SK-N-SH (cell line): Measurements from ENCODE around the gene LENG8. TPM values are rescaled to one million over a fixed set of nuclear protein-coding genes. Genes with fewer than 3 reads are reported as not detected.

ENCODE experiments used
- CTCF ChIA-PET: fragments of 300-600, 350-600 bp; formaldehyde crosslinking; extraction: SDS; loops from one replicate; lab custom pipeline; 2021; lab: Yijun Ruan, JAX
- POLR2A ChIA-PET: fragments of 350-600 bp; sonication (Branson Sonifier 250); formaldehyde crosslinking; extraction: SDS; loops from one replicate; lab custom pipeline; 2020; ENCODE audit warnings: antibody characterized with exemption, inconsistent platforms; lab: Yijun Ruan, JAX
- DNase-seq: peaks from one replicate; pipeline ENCODE4 v3.0.0; 2012
- H2AFZ ChIP-seq: fragments of 200-600 bp; sonication (generic); 2 replicates; pipeline ENCODE4 v1.8.1; 2016; ENCODE audit warnings: antibody characterized with exemption, mild to moderate bottlenecking, low read depth
- H3F3A ChIP-seq: fragments of 200-600 bp; sonication (generic); replicated peaks from 2 replicates; pipeline ENCODE3; 2016; ENCODE audit warnings: antibody characterized with exemption, mild to moderate bottlenecking; ENCODE audit not compliant: insufficient read depth
- H3K27ac ChIP-seq, 2 experiments: fragments of 200-500 bp in 1 of 2; fragments of 200-600 bp in 1 of 2; sonication (Bioruptor generic) in 1 of 2; sonication (generic), shearing (Covaris generic) in 1 of 2; 2 replicates each; pipeline versions ENCODE4 v1.5.1 to v1.6.1; 2014 to 2016; ENCODE audit warnings: low read depth in 2 of 2, inconsistent platforms in 1 of 2, low read length in 1 of 2, mild to moderate bottlenecking in 1 of 2, mixed read lengths in 1 of 2
- H3K27me3 ChIP-seq: fragments of 200-600 bp; sonication (generic), shearing (Covaris generic); 2 replicates; pipeline ENCODE4 v1.6.1; 2016; ENCODE audit warnings: mixed run types; ENCODE audit not compliant: insufficient read depth
- H3K36me3 ChIP-seq, 2 experiments: fragments of 200-500 bp in 1 of 2; fragments of 200-600 bp in 1 of 2; sonication (Bioruptor generic) in 1 of 2; sonication (generic) in 1 of 2; replicated peaks in 1 of 2; 2 replicates each; pipeline versions ENCODE3 to v1.5.1; 2014 to 2016; ENCODE audit warnings: low read length in 1 of 2, mild to moderate bottlenecking in 1 of 2; ENCODE audit not compliant: insufficient read depth in 2 of 2, control insufficient read depth in 1 of 2
- H3K4me1 ChIP-seq, 2 experiments: fragments of 200-500 bp in 1 of 2; fragments of 200-600 bp in 1 of 2; sonication (Bioruptor generic) in 1 of 2; sonication (generic), shearing (Covaris generic) in 1 of 2; 2 replicates each; pipeline versions ENCODE4 v1.5.1 to v1.6.1; 2014 to 2016; ENCODE audit warnings: low read depth in 1 of 2, low read length in 1 of 2, mixed run types in 1 of 2; ENCODE audit not compliant: insufficient read depth in 2 of 2, control insufficient read depth in 1 of 2
- H3K4me2 ChIP-seq: fragments of 200-600 bp; sonication (generic), shearing (Covaris generic); 2 replicates; pipeline ENCODE4 v1.6.1; 2017; ENCODE audit warnings: mixed run types
- H3K4me3 ChIP-seq, 2 experiments: fragments of 200-500 bp in 1 of 2; fragments of 200-600 bp in 1 of 2; sonication (Bioruptor generic) in 1 of 2; sonication (generic), shearing (Covaris generic) in 1 of 2; 2 replicates each; pipeline versions ENCODE4 v1.5.1 to v1.8.1; 2014 to 2016; ENCODE audit warnings: low read depth in 2 of 2, inconsistent platforms in 1 of 2, low read length in 1 of 2, mild to moderate bottlenecking in 1 of 2, mixed read lengths in 1 of 2, moderate library complexity in 1 of 2
- H3K79me2 ChIP-seq: fragments of 200-600 bp; sonication (generic); 2 replicates; pipeline ENCODE4 v1.8.1; 2017; ENCODE audit warnings: mild to moderate bottlenecking; ENCODE audit not compliant: insufficient read depth
- H3K9ac ChIP-seq: fragments of 200-600 bp; sonication (generic); 2 replicates; pipeline ENCODE4 v1.6.1; 2017; ENCODE audit warnings: mixed run types
- H3K9me2 ChIP-seq: fragments of 200-600 bp; sonication (generic); 2 replicates; pipeline ENCODE4 v1.6.1; 2017; ENCODE audit warnings: mixed run types
- H3K9me3 ChIP-seq: fragments of 200-600 bp; sonication (generic); 2 replicates; pipeline ENCODE4 v1.6.1; 2017; ENCODE audit warnings: mixed run types, mild to moderate bottlenecking, moderate library complexity
- H4K20me1 ChIP-seq: fragments of 200-600 bp; sonication (generic); 2 replicates; pipeline ENCODE4 v1.6.1; 2017; ENCODE audit warnings: mild to moderate bottlenecking, mixed run types; ENCODE audit not compliant: insufficient read depth
- CHD2 ChIP-seq: fragments of 150-350 bp; IDR thresholded peaks from 2 replicates; pipeline ENCODE4 v1.6.1; 2018; ENCODE audit warnings: low read length; ENCODE audit not compliant: partially characterized antibody
- ELF1 ChIP-seq: IDR thresholded peaks from 2 replicates; pipeline ENCODE4 v1.4.0; 2012
- EP300 ChIP-seq, 2 experiments: IDR thresholded peaks; 2 replicates each; pipeline versions ENCODE4 v1.4.0 to v1.6.1; 2012; ENCODE audit warnings: borderline replicate concordance in 1 of 2, low read depth in 1 of 2, low read length in 1 of 2
- EZH2phosphoT487 ChIP-seq: fragments of 200-600 bp; sonication (generic); IDR thresholded peaks from 2 replicates; pipeline ENCODE4 v1.6.1; 2017; ENCODE audit warnings: low read depth, mixed run types, mild to moderate bottlenecking, antibody characterized with exemption, moderate library complexity, borderline replicate concordance
- FOSL2 ChIP-seq: IDR thresholded peaks from 2 replicates; pipeline ENCODE4 v1.4.0; 2012; ENCODE audit warnings: low read depth, mild to moderate bottlenecking, moderate library complexity, borderline replicate concordance
- FOXJ3 ChIP-seq: sonication (generic); formaldehyde crosslinking; IDR thresholded peaks from 2 replicates; pipeline ENCODE4 v1.5.1; 2020; ENCODE audit warnings: mild to moderate bottlenecking, missing genetic modification reagents
- GABPA ChIP-seq: IDR thresholded peaks from 2 replicates; pipeline ENCODE4 v1.4.0; 2012; ENCODE audit warnings: low read depth, mild to moderate bottlenecking
- GATA2 ChIP-seq: sonication (generic); formaldehyde crosslinking; IDR thresholded peaks from 2 replicates; pipeline ENCODE4 v1.5.0; 2020; ENCODE audit warnings: mild to moderate bottlenecking, missing genetic modification reagents
- JUND ChIP-seq: IDR thresholded peaks from 2 replicates; pipeline ENCODE4 v1.4.0; 2012
- MAX ChIP-seq: IDR thresholded peaks from 2 replicates; pipeline ENCODE4 v1.4.0; 2012; ENCODE audit warnings: low read depth
- MXI1 ChIP-seq: IDR thresholded peaks from 2 replicates; pipeline ENCODE4 v1.6.1; 2012; ENCODE audit warnings: mild to moderate bottlenecking, low read depth, low read length, improper control_type of control experiment
- NFIC ChIP-seq: IDR thresholded peaks from 2 replicates; pipeline ENCODE4 v1.4.0; 2012; ENCODE audit warnings: borderline replicate concordance
- NRF1 ChIP-seq: IDR thresholded peaks from 2 replicates; pipeline ENCODE4 v1.6.1; 2012; ENCODE audit warnings: low read depth, mild to moderate bottlenecking, low read length
- PBX3 ChIP-seq: IDR thresholded peaks from 2 replicates; pipeline ENCODE4; 2012
- POLR2AphosphoS5 ChIP-seq: IDR thresholded peaks from 2 replicates; pipeline ENCODE4 v1.6.1; 2012; ENCODE audit warnings: low read depth, low read length
- RCOR1 ChIP-seq: fragments of 150-350 bp; IDR thresholded peaks from 2 replicates; pipeline ENCODE4 v1.6.1; 2017; ENCODE audit warnings: antibody characterized with exemption, low read length
- SIN3A ChIP-seq: IDR thresholded peaks from 2 replicates; pipeline ENCODE4 v1.6.1; 2012; ENCODE audit warnings: low read depth, mild to moderate bottlenecking, low read length, moderate library complexity, borderline replicate concordance
- TAF1 ChIP-seq: IDR thresholded peaks from 2 replicates; pipeline ENCODE4 v1.6.1; 2012; ENCODE audit warnings: low read depth, mild to moderate bottlenecking, low read length, moderate library complexity, borderline replicate concordance
- USF2 ChIP-seq: fragments of 150-350 bp; IDR thresholded peaks from 2 replicates; pipeline ENCODE4 v1.6.1; 2017; ENCODE audit warnings: antibody characterized with exemption, low read length, low read depth, borderline replicate concordance
- YY1 ChIP-seq: IDR thresholded peaks from 2 replicates; pipeline ENCODE4 v1.4.0; 2012; ENCODE audit warnings: low read depth, mild to moderate bottlenecking
- ZBTB33 ChIP-seq: IDR thresholded peaks from 2 replicates; pipeline ENCODE4 v1.4.0; 2012; ENCODE audit warnings: low read depth, borderline replicate concordance
- WGBS: methylation state at CpG from one replicate; pipeline ENCODE4 v1.1.6; 2017; ENCODE audit warnings: low lambda C conversion rate; 5-methylcytosine and 5-hydroxymethylcytosine counted together
- polyA plus RNA-seq, 3 experiments: library from polyadenylated mRNA; depleted of rRNA; stranded (reverse); fragments of >200 nt; gene quantifications; 2 replicates each; pipeline ENCODE4 v1.2.3, GENCODE V29; 2012
- TF ChIP-seq, protein P1 (sequence below): IDR thresholded peaks from 2 replicates; pipeline ENCODE4 v1.4.0; 2012; ENCODE audit warnings: low read depth, borderline replicate concordance

The LENG8 gene
- polyA plus RNA-seq (2012; rRNA removed), result 84.0 and 89.1 TPM in 2 replicates
- polyA plus RNA-seq (2012; cell fraction: cytosol; rRNA removed), result 7.9 and 9.7 TPM in 2 replicates
- polyA plus RNA-seq (2012; cell fraction: nucleus; rRNA removed), result 983 and 1,066 TPM in 2 replicates

GRCh38 chr19:54448774-54449700, at the start of gene LENG8:
TSS of gene LENG8 (plus strand) at chr19:54449199. CDS start at chr19:54451345, 2,146 bp downstream.
- WGBS, result under 1% methylated on average over 32 of the region's 96 CpGs

More at GRCh38 chr19:54448774-54449700, at the start of gene LENG8:
- H2AFZ ChIP-seq, result peak within 1 kb of the TSS; percentile 79
- H3K36me3 ChIP-seq, result peaks cover 35 to 43% of the 10 kb centered on the region in 2 experiments
- peaks cover 46% of the 10 kb centered on the region for H4K20me1 ChIP-seq
- POLR2A ChIA-PET, result interaction anchor here (0.7 to 1.7 kb wide), 9 partner anchors 9 to 29 kb away, joined by 3 to 24 read pairs (median 4); partner anchors contain the start of gene LENG9
- peak within 1 kb of the TSS; percentile 100 for H3K4me2 ChIP-seq
- TF ChIP-seq GABPA (peak; percentile 72), RCOR1 (no peak), NRF1 (peak; percentile 92), ZBTB33 (peak; percentile 69; the same call in 1 of the 2 replicates), USF2 (no peak), FOXJ3 (no peak), EZH2phosphoT487 (no peak), YY1 (peak; percentile 14; the same call in 1 of the 2 replicates), ELF1 (peak; percentile 93), MXI1 (peak; percentile 52), TAF1 (peak; percentile 81), SIN3A (no peak), MAX (no peak; the same call in 1 of the 2 replicates), CHD2 (peak; percentile 69), JUND (no peak), PBX3 (peak; percentile 3; the same call in 1 of the 2 replicates), NFIC (no peak), POLR2AphosphoS5 (peak; percentile 96), GATA2 (CRISPR knock-in tag) (no peak), EP300 (IDR thresholded peaks at IDR 0.05; ENCODE audit: borderline replicate concordance in 1 of 2, low read depth in 1 of 2, low read length in 1 of 2) (no peak), FOSL2 (no peak)
- TF ChIP-seq, protein P1, sequence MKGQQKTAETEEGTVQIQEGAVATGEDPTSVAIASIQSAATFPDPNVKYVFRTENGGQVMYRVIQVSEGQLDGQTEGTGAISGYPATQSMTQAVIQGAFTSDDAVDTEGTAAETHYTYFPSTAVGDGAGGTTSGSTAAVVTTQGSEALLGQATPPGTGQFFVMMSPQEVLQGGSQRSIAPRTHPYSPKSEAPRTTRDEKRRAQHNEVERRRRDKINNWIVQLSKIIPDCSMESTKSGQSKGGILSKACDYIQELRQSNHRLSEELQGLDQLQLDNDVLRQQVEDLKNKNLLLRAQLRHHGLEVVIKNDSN, result peak; percentile 18; the same call in 1 of the 2 replicates
- no peaks in the 10 kb centered on the region for H3K27me3 ChIP-seq
- H3K9me3 ChIP-seq, result no peaks in the 10 kb centered on the region
- no peaks in the 10 kb centered on the region for H3K9me2 ChIP-seq
- H3K4me3 ChIP-seq, result peak within 1 kb of the TSS; percentile 86 to 98
- H3F3A ChIP-seq, result no peaks in the 10 kb centered on the region
- peak within 1 kb of the TSS; percentile 98 for H3K9ac ChIP-seq
- peaks cover 14 to 17% of the 10 kb centered on the region in 2 experiments; a peak in 2 of 4 replicates for H3K4me1 ChIP-seq
- H3K27ac ChIP-seq, result peak within 1 kb of the TSS; percentile 94 to 97
- H3K79me2 ChIP-seq, result peaks cover 77% of the 10 kb centered on the region
- DNase-seq, result peak; percentile 96
- CTCF ChIA-PET, result interaction anchor here (0.8 to 2.9 kb wide), 3 partner anchors 10 to 53 kb away, joined by 3 to 12 read pairs (median 4); partner anchors contain the start of gene LAIR2
